ENCODE measurements around the gene ADGRV1.
"Not testable (repeated sequence)": the region's sequence is repeated elsewhere in the genome, so short reads cannot be mapped to it uniquely, and the experiment has no call there.

ADGRV1 gene

DNA sequence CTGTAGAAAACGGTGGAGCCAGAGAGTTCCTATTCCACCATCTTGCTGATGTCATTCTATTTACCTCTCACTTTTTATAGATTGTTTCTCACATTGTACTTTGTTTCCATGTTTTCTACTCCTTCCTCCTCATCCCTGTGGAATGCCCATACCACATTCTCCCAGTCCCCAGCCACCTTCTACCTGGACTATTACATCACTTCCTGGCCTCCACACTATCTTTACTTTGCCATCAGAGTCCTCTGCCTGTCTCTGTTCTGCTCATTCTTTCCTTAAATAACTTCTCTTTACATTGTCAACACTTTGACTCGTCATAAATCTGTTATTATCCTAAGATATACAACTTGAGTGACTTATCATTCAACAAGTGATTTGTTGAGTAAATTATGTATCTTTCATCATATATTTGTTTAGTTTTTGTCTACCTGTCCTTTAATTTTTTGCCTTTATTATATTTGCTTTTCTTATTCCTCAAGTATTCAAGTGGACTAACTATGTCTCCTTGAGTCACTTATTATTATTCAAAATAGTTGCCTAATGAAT lies 182.5 kb downstream of the ADGRV1 start:
- no peak for DNase-seq

DNA sequence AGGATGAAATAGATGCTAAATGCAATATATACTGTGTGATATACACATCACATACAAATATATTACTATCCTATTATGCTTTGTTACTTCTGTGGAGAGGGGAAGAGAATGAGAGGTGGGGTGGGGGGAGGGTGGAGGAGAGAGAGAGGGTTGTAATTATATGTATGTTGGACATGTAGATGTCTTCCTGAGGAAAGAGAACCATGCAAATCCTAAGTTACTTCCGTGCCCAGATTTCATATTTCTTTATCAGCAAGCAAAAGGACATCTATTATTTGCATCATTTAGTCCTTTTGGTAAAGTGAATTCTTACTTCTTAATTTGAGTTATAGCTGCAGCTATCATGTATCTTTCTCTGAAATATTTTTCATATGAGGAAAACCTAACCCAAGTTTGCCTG lies 187.5 kb downstream of the ADGRV1 start:
- no peak for DNase-seq

DNA sequence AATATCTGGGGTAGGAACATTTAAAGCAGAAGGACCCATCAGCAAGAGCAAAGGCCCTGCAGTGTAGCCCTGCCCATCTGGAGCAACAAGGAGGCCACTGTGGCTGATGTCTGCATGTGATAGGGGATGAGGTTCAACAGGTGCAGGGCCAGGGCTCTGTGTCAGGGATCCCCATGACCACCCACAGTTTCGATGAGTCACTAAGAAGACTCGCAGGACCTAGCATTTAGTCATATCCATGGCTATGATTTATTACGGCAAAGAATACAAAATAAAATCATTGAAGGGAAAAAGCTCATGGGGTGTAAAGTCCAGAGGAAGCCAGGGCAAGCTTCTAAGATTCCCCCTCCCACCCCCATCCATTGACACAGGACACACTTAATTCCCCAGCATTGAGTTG lies 188.6 kb downstream of the ADGRV1 start:
- DNase-seq: no peak

DNA sequence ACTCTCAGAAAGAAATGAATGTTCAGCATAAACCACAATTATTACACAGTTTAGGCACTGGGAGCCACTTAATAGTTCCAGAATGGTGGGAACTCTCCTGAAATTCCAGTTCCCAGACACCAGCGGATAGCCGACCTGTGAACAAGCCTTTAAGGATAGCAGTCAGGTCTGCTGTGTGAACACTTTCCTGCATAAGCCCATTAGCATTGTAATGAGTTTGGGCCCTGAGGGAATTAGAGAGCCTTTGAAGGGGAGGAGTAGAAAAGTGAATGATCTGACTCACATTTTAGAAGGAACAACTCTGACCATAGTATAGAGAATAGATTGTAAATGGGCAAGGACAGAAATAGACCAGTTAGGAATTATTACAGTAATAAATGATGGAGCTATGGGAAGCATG lies 189.1 kb downstream of the ADGRV1 start:
- DNase-seq: no peak

DNA sequence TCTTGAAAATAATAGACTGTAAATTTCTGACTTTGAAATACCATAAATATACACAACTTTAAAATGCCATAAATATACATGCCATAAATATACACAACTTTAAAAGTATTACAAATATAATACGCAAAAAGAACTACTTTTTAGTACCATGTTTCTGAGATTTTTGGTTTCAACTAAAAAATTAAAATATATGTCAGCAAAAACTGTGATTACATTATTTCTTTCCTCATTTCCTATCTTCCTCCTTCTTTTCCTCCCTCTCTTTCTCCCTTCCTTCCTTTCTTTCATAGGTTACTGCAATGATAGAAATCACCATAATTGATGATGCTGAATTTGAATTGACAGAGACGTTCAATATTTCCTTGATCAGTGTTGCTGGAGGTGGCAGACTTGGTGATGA lies 200.5 kb downstream of the ADGRV1 start:
- DNase-seq: no peak

DNA sequence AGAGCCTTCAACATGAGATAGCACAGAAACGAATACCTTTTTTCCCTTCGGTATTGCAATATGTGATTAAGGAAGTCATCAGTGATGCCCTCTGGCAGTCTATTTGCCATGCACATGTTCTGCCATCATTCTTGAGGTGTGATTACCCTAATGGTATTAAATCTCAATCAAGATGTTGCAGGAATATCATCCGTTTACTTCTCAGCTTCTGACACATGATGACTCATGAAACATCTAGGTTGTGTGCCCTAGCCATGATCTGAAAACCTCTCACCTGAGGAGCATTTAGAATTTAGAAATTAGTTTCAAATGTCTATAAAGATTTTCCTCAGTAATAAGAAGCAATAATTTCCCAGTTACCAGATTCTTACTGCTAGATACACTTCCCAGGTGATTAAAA lies 209.1 kb downstream of the ADGRV1 start:
- no peak for DNase-seq

DNA sequence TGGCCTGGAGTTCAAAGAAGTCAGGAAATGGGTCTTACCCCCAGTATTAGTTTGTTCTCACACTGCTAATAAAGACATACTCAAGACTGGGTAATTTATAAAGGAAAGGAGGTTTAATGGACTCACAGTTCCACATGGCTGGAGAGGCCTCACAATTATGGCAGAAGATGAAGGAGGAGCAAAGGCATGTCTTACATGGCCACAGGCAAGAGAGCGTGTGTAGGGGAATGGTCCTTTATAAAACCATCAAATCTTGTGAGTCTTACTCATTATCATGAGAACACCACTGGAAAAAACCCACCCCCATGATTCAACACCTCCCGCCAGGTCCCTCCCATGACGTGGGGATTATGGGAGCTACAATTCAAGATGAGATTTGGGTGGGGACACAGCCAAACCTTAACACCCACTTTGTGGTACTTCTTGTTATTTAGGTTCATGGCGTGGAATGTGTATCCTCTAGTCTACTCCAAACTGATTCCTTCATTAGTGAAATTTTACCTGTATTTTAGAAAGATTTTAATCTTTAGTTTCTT lies 211.5 kb downstream of the ADGRV1 start:
- DNase-seq: not testable (repeated sequence)

DNA sequence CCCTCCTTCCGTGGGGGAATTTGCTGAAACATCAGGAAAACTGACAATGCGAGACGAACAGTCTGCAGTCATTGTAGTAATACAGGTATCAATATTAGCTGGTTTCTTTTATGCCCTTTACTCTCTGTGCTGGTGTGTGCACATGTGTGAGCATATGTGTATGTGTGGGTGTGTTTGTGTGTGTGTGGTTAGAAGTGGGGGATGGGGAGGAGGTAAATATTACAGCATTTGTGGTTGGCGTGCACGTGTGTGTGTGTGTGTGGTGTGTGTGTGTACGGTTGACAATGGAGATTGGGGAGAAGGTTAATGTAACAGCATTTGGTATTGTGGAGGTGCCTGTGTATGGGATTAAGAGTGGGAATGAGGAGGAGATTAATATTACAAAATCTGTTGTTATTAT lies 219.4 kb downstream of the ADGRV1 start:
- DNase-seq: no peak

- peak; percentile 80 for DNase-seq
Measured at GRCh38 chr5:90783460-90784333, 225.1 kb downstream of the ADGRV1 start.

- no peak for DNase-seq
Measured at GRCh38 chr5:90786756-90787155, 228.2 kb downstream of the ADGRV1 start.

- no peak for DNase-seq
Measured at GRCh38 chr5:90792725-90793124, 234.1 kb downstream of the ADGRV1 start.

- DNase-seq: no peak
Measured at GRCh38 chr5:90793183-90793582, 234.6 kb downstream of the ADGRV1 start.

GRCh38 chr5:90796919-90797318 lies 238.3 kb downstream of the ADGRV1 start:
- not testable (repeated sequence) for DNase-seq

- not testable (repeated sequence) for DNase-seq
Measured at GRCh38 chr5:90800082-90800481, 241.5 kb downstream of the ADGRV1 start.

GRCh38 chr5:90800515-90800914 lies 241.9 kb downstream of the ADGRV1 start:
- not testable (repeated sequence) for DNase-seq

GRCh38 chr5:90802474-90803317 lies 244.1 kb downstream of the ADGRV1 start:
- DNase-seq: peak; percentile 14

DNA sequence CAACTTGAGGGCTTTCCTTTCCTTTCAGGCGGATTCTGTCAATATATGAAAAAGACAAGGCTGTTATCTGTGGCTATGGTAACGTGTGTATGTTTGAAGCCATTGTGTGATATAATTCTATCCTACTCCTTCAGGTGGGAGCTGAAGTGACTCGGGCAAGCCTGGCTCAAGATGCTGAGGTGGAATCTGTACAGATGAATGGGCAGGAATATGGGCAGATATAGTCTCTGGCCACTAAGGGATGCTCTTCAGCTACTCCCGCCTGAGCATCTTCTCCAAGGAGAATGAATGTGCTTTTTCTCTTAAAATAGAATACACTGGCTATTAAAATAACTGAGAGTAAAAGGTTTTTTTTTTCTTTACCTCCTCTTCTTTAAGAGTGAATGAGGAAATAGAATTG lies 244.8 kb downstream of the ADGRV1 start:
- DNase-seq: no peak

DNA sequence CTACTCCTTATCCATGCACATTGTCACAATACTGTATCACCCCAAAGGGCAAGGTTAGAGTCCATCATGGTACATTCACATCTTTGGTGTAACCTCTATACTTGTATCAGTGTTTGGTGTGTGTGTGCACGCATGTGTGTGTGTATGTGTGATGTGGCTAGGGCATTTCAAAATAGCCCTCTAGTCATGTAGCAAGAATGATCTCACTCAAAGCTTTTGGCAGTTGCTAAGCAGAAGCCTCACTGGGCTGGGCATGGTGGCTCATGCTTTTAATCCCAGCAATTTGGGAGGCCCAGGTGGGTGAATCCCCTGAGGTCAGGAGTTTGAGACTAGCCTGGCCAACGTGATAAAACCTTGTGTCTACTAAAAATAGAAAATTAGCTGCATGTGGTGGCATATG lies 245.3 kb downstream of the ADGRV1 start:
- no peak for DNase-seq

GRCh38 chr5:90807496-90807895 lies 248.9 kb downstream of the ADGRV1 start:
- DNase-seq: no peak

DNA sequence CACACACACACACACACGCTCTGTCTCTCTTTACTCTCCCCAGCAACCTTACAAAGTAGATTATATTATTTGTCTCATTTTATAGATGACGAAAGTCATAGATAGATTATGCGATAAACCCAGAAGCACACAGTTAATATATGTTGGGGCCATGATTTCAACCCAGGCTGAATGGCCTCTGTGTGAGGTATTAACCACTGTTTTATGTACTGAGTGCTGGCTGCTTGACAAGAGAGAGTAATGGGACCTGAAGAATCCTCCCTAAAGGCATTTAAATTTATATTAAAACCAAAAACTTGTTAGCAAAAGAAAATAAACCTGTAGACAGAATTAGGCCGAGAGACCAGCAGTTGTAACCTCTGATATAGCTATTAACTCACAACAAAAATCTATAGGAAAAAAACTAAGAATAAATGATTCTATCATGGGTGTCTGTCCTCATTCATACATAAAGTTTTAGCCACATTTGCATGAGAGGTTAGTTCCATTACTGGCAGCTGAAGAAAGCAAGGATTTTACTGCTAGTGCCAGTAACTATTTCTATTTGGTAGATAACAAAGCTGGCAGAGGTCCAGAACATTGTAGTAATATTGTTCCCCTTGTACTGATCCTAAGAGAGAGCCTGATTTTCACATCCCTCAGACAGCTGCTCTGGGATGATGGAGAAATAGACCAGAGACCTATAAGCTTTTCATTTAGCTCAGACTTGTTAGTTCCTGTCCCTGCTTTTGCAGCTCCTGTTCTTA lies 250.9 kb downstream of the ADGRV1 start:
- no peak for DNase-seq

- no peak for DNase-seq
Measured at GRCh38 chr5:90810211-90810610, 251.6 kb downstream of the ADGRV1 start.

GRCh38 chr5:90813392-90813791 lies 254.8 kb downstream of the ADGRV1 start:
- DNase-seq: no peak

DNA sequence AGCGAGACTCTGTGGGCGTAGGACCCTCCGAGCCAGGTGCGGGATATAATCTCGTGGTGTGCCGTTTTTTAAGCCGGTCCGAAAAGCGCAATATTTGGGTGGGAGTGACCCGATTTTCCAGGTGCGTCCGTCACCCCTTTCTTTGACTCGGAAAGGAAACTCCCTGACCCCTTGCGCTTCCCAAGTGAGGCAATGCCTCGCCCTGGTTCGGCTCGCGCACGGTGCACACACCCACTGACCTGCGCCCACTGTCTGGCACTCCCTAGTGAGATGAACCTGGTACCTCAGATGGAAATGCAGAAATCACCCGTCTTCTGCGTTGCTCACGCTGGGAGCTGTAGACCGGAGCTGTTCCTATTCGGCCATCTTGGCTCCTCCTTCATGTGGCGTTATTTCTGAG lies 263.5 kb downstream of the ADGRV1 start:
- DNase-seq: not testable (repeated sequence)

Measured in activated CD4-positive, alpha-beta T cell treated with anti-CD3 and anti-CD28 coated beads for 48 hours (primary cell).